GM12864 (cell line): Measurements from ENCODE around the gene ABHD5.

ENCODE experiments used
- DNase-seq: peaks from one replicate; pipeline ENCODE4 v3.0.0-alpha.2; 2011; ENCODE audit warnings: low read depth
- H3K4me3 ChIP-seq: 2 replicates; pipeline ENCODE4 v1.5.1; 2011; ENCODE audit warnings: mild to moderate bottlenecking, low read depth, low read length, control low read depth
- TF ChIP-seq, protein P1 (sequence below): IDR thresholded peaks from 2 replicates; pipeline ENCODE4 v1.5.1; 2011; ENCODE audit warnings: low read depth, mild to moderate bottlenecking, moderate library complexity, low read length, control low read depth, inconsistent platforms; ENCODE audit errors: missing control alignments

The ABHD5 gene

DNA sequence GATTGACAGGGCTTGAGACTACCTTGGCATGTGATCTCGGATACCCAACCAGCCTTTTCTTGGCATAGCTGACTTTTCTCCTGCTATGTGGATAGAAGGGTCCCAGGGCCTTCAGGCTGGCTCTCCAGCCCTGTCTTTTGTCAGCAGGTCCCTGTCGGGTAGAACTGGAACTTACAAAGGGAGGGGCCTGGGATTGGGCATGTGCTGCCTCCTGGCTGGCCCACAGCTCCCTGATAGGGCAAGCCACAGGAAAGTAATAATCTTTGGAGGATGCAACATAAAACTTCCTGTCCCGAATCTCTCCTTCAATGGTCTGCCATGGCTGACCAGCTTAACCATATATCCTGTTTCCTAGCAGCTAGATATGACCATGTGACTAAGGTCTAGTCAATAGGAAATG lies 89.1 kb downstream of the ABHD5 start:
- H3K4me3 ChIP-seq: no peak overlapping the region
- no peak for DNase-seq
- TF ChIP-seq, protein P1, sequence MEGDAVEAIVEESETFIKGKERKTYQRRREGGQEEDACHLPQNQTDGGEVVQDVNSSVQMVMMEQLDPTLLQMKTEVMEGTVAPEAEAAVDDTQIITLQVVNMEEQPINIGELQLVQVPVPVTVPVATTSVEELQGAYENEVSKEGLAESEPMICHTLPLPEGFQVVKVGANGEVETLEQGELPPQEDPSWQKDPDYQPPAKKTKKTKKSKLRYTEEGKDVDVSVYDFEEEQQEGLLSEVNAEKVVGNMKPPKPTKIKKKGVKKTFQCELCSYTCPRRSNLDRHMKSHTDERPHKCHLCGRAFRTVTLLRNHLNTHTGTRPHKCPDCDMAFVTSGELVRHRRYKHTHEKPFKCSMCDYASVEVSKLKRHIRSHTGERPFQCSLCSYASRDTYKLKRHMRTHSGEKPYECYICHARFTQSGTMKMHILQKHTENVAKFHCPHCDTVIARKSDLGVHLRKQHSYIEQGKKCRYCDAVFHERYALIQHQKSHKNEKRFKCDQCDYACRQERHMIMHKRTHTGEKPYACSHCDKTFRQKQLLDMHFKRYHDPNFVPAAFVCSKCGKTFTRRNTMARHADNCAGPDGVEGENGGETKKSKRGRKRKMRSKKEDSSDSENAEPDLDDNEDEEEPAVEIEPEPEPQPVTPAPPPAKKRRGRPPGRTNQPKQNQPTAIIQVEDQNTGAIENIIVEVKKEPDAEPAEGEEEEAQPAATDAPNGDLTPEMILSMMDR: no peak

DNA sequence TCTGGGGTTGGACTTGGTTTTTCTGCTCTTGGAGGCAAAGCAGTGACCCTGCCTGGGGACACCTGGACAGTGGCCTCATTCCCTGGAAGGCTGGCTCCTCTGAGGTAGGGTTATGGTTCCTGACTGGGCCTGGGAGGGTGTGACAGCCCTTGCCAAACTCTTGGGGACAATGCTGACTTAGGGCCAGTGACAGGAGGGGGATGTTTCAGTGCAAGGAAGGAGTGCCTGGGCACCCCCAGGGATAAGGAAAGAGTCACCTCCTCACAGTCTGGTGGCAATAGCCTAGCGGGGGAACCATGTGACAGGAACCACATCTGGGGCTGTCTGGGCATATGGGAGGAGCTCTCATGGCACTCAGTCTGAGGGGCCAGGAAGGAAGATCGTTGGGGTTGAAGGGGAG lies 91.8 kb downstream of the ABHD5 start:
- H3K4me3 ChIP-seq: no peak overlapping the region
- TF ChIP-seq, protein P1: no peak
- no peak for DNase-seq
